SK-N-MC (cell line): ENCODE results near the gene SEMA6D.

Experiments used
- EZH2 ChIP-seq: fragments of 200-600 bp; sonication (generic); IDR thresholded peaks from one replicate; pipeline ENCODE4 v1.6.1; 2017; ENCODE audit warnings: antibody characterized with exemption
- POLR2AphosphoS5 ChIP-seq: IDR thresholded peaks from 2 replicates; pipeline ENCODE4 v1.6.1; 2012; ENCODE audit warnings: mild to moderate bottlenecking, low read depth, low read length, borderline replicate concordance

DNA sequence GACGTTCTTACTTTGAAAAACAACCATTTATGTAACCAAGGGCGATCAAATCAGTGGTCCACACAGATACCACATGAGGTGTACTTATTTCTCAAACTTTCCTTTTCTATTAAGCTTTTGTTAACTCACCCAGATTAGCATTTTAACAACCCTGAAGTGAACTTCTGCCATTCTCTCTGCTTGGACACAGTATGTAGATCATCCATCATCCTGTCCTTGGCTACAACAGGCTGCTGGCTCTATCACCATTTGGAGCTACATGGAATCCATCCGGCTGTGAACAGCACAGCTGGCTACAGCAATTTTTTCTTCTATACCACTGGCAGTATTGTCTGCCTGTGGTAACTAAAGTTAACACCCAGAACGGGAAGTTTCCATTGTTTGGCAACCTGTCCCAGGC, 4.4 kb downstream of the SEMA6D start:
- no peak for TF ChIP-seq POLR2AphosphoS5
- TF ChIP-seq EZH2, result no peak
